Mesodermal cell (in vitro differentiated cells): Measurements from ENCODE around the gene STRIP1.

Experiments
- H3K27ac ChIP-seq: 2 replicates; pipeline ENCODE4 v1.7.0; 2013; ENCODE audit warnings: mild to moderate bottlenecking, low read depth, low read length, moderate library complexity; ENCODE audit not compliant: severe bottlenecking
- H3K36me3 ChIP-seq: 2 replicates; pipeline ENCODE4 v1.7.1; 2013; ENCODE audit warnings: mild to moderate bottlenecking, low read length, moderate library complexity; ENCODE audit not compliant: control insufficient read depth, insufficient read depth
- H3K4me1 ChIP-seq: one replicate; pipeline ENCODE4 v1.7.1; 2013; ENCODE audit warnings: mild to moderate bottlenecking, low read length; ENCODE audit not compliant: insufficient read depth, control insufficient read depth, poor library complexity, severe bottlenecking
- H3K4me3 ChIP-seq: 2 replicates; pipeline ENCODE4 v1.7.0; 2013; ENCODE audit warnings: low read length, control low read depth, mild to moderate bottlenecking; ENCODE audit not compliant: insufficient read depth, poor library complexity, severe bottlenecking; ENCODE audit errors: extremely low read depth
- H3K9me3 ChIP-seq: 2 replicates; pipeline ENCODE4 v1.7.1; 2013; ENCODE audit warnings: mild to moderate bottlenecking, low read length, moderate library complexity; ENCODE audit not compliant: control insufficient read depth
- WGBS, 2 experiments: methylation state at CpG; one replicate each; pipeline ENCODE4 v1.1.5; 2013; ENCODE audit warnings: missing lambda C conversion rate in 2 of 2; ENCODE audit not compliant: insufficient coverage in 2 of 2; 5-methylcytosine and 5-hydroxymethylcytosine counted together

STRIP1 gene

DNA sequence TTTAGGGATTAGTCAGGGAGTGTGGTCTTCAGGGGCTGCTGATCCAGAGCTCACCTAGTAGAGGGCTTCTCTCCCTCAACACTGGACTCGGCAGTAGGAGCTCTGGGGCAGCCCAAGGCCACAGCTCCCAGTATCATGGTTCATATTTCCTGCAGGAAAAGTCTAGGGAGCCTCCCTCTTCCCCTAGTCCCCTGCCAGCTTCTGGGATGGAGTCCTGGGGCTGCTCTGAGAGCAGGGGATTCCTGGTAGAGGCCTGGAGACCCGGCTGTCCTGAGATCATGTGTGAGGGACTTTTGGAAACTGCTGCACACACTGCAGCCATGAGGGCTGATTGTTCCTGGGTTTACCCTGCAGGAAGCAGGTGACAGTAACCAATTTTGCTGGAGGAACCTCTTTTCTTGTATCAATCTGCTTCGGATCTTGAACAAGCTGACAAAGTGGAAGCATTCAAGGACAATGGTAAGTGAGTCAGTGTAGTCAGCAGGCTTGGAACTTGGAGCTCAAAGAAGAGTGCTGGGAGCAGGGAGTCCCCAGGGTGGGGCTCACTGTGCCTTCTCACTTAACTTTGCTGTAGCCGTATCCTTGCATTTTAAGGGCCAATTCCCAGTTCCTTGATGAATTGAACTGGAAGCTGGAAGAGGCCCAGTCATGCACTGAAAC, 16.3 kb downstream of the STRIP1 start:
- H3K9me3 ChIP-seq: no peaks in the 10 kb centered on the region

DNA sequence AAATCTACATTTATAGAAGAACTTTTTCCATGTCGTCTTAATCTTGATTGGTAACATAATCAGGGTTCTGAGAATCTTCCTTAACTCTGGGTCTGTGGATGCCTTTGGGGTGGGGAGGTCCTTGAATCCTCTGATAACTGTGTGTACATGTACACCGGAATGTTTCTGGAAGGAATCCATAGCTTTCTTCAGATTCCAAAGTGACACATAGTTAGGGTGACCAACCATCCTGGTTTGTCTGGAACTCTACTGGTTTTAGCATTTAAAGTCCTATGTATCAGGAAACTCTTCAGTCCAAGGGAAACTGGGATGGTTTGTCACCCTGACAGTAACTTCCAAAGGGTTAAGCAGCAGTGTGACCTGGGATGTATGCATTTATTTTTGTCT, 16.8 kb downstream of the STRIP1 start:
- Histone ChIP-seq H3K27ac (no peak overlapping the region), H3K36me3 (peaks cover 97% of the 10 kb centered on the region), H3K4me1 (peaks cover 32% of the 10 kb centered on the region), H3K4me3 (no peak overlapping the region), H3K9me3 (no peaks in the 10 kb centered on the region)
- 83 to 100% methylated on average over 1 to 2 of the region's 2 CpGs for whole genome bisulfite sequencing, 2 experiments

More for the DNA sequence above, 16.3 kb downstream of the STRIP1 start:
- peaks cover 97% of the 10 kb centered on the region for H3K36me3 ChIP-seq
- H3K27ac ChIP-seq: no peak overlapping the region
- H3K4me3 ChIP-seq: no peak overlapping the region
- WGBS, 2 experiments: 96 to 100% methylated on average over 1 to 4 of the region's 4 CpGs
- peaks cover 28% of the 10 kb centered on the region for H3K4me1 ChIP-seq

DNA sequence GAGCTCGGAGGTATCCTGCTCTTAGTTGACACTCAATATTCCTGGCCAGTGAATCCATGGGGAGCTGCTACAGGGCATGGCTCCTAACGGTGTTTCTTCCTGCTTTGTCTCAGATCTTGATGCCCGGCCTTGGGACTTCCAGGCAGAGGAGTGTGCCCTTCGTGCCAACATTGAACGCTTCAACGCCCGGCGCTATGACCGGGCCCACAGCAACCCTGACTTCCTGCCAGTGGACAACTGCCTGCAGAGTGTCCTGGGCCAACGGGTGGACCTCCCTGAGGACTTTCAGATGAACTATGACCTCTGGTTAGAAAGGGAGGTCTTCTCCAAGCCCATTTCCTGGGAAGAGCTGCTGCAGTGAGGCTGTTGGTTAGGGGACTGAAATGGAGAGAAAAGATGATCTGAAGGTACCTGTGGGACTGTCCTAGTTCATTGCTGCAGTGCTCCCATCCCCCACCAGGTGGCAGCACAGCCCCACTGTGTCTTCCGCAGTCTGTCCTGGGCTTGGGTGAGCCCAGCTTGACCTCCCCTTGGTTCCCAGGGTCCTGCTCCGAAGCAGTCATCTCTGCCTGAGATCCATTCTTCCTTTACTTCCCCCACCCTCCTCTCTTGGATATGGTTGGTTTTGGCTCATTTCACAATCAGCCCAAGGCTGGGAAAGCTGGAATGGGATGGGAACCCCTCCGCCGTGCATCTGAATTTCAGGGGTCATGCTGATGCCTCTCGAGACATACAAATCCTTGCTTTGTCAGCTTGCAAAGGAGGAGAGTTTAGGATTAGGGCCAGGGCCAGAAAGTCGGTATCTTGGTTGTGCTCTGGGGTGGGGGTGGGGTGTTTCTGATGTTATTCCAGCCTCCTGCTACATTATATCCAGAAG, 19.4 kb downstream of the STRIP1 start:
- Histone ChIP-seq H3K27ac (no peak overlapping the region), H3K36me3 (peaks cover 92% of the 10 kb centered on the region), H3K9me3 (no peaks in the 10 kb centered on the region), H3K4me3 (no peak overlapping the region), H3K4me1 (peaks cover 57% of the 10 kb centered on the region)
- 88 to 93% methylated on average over 11 to 13 of the region's 16 CpGs for WGBS, 2 experiments

DNA sequence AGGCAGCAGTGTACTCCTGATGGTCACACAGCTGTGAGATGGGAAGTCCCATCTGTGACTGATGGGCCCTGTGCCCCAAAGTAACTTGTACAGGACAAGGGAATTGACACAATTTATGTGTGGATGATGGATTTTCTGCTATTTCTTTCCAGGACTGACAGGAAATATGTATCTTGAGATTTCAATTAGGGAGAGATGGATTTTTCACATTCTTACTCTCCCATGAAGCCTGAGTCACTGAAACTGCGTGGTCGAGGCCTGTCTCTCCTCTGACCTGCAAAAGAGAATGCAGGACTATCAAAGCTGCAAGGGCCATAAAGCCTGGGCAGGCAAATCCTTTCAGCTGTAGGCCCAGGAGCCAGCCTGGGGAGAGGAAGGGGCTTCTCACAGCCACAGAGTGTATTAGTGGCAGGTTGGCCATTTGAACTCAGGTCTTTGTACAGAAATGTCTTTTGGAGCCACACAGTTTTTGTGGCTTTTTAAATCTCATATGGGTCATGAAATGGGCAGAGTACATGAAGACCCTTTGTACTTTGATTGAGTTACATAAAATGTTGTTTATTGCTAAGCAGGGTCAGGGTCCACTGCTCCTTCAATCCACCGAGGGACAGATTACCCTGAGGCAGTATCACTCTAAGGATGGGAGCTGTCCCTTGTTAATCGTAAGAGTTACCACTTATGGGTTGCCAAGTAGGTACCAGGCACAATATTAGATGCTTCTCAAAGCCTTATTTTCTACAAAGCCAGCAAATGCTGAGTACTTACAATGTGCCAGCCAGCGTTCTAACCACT, 21.3 kb downstream of the STRIP1 start:
- 80 to 100% methylated on average over 2 of the region's 5 CpGs for WGBS, 2 experiments
- H3K27ac ChIP-seq: no peak overlapping the region
- no peaks in the 10 kb centered on the region for H3K9me3 ChIP-seq
- H3K4me3 ChIP-seq: no peak overlapping the region
- H3K36me3 ChIP-seq: peaks cover 81% of the 10 kb centered on the region
- H3K4me1 ChIP-seq: peaks cover 66% of the 10 kb centered on the region

DNA sequence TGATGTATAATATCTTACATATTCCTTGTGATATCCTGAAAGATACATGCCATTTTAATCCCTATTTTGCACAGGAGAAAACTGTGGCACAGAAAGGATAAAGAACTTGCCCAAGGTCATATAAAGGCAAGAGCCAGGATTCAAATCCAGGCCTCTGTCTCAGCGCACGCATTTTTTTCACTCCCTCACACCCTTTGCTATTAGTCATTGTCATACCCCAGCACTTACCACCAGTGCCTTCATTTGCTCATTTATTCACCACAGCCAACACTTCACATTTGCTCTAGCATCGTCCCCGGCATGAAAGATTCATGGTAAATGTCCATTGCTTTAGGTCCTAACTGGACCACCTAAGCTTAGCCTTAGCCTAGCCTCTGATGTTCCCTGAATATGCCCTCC, 21.9 kb downstream of the STRIP1 start:
- WGBS, 2 experiments: 86 to 94% methylated on average over 4 of the region's 4 CpGs
- Histone ChIP-seq H3K4me1 (peaks cover 66% of the 10 kb centered on the region), H3K4me3 (no peak overlapping the region), H3K9me3 (no peaks in the 10 kb centered on the region), H3K36me3 (peaks cover 81% of the 10 kb centered on the region), H3K27ac (no peak overlapping the region)

DNA sequence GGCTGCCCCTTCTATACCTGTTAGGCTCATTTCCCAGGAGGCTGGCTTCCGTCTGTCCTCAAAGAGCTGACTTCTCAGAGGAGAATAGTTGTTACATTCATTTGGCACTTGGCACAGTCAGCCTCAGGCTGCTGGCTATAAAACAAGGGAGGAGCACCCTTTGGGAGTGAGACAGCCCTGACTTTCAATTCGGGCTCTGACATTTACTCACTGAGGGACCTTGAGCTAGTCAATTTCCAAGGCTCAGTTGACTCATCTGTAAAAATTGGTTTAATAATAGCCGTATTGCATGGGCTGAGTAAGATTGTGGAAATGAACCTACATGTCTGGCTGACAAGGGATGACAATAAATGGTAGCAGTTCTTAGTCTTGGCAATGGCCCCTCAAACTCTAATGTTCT, 22.4 kb downstream of the STRIP1 start:
- Histone ChIP-seq H3K36me3 (peaks cover 77% of the 10 kb centered on the region), H3K27ac (no peak overlapping the region), H3K4me1 (peaks cover 71% of the 10 kb centered on the region), H3K9me3 (no peaks in the 10 kb centered on the region), H3K4me3 (no peak overlapping the region)
- WGBS, 2 experiments: 90 to 94% methylated on average over 2 to 3 of the region's 3 CpGs

DNA sequence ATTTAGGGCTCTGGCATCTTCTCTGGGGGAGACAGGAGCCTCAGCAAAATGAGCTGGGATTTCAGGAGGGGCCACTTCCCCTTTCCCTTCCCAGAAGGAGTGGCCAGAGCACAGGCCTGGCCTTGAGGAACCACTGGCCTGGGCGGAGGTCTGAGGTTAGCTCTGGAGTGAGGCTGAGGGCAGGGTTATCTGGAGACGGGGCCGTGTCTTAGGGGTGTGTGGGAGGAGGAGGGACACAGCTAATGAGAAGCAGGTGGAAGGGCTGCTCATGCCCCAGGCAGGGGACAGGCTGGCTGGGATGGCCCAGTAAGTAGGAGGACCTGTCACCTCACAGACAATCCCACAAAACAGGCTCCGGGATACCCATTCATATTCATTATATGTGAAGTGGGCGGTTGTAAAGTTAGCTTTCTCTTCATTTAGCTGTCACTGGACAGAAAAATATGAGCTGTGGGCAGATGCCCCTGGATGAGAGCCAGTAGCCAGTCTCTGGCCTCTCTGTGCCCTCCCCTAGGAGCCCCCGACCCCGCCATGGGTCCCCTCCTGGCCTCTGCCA, 23.6 kb downstream of the STRIP1 start:
- Histone ChIP-seq H3K4me1 (peaks cover 68% of the 10 kb centered on the region), H3K9me3 (no peaks in the 10 kb centered on the region), H3K36me3 (peaks cover 69% of the 10 kb centered on the region), H3K4me3 (no peak overlapping the region), H3K27ac (peak overlapping the region; percentile 81)
- WGBS, 2 experiments: 88 to 92% methylated on average over 4 to 5 of the region's 7 CpGs

DNA sequence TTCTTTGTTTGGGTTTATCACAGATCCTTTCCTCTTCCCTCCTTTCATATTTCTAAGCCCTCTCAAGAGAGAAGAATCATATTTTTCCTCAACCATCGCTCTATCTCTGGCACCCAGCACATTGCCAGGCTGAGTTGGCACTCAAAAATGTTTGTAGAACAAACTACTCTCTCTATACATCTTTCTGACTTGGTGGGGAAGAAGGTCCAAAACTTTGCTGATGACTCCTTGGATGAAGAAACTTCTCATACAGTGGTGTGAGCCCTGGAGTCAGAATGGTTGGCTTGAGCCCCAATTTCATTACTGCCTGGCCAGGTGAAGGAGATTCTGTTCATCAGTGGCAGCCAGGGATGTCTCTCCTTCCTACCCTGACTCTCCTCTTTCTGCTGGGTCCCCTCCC, 24.2 kb downstream of the STRIP1 start:
- no CpG with 5 or more reads among the region's 1 CpG for WGBS, 2 experiments
- Histone ChIP-seq H3K9me3 (no peaks in the 10 kb centered on the region), H3K4me1 (peaks cover 63% of the 10 kb centered on the region), H3K27ac (peak overlapping the region; percentile 81), H3K4me3 (no peak overlapping the region), H3K36me3 (peaks cover 65% of the 10 kb centered on the region)

DNA sequence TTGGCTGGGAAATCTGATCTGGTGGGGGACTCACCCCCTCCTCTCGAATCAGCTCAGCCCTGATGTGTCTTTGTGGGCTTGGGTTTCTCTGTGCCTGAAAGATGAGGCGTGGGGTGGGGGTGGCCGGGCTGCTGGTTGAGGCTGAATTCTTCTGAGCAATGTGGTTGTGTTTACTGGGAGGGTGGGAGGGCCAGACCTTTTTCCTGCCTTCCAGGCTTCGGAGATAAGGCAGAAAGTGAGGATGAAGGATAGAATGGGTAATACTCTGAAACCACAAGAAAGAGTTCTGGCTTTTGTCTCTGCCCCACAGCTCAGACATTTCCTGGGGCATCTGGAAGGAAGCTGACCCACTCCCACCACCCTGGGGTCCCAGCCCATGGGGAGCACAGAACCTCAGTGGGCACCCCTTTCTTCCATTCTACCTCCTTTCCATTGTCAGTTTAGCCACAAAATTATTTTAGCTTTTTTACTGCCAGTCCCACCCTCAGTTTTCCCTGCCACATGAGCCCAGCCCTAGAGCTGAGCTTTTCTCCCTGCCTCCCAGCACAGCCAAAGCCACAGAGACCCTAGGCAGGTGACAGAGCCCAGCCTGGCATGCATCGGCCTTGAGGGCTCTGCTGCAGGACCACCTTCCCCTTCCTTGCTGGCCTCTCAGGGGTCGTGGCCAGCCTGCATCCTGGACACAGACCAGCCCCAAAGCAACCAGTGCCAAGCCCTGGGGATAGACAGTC, 24.9 kb downstream of the STRIP1 start:
- Histone ChIP-seq H3K4me1 (peaks cover 63% of the 10 kb centered on the region), H3K36me3 (peaks cover 58% of the 10 kb centered on the region), H3K4me3 (no peak overlapping the region), H3K9me3 (no peaks in the 10 kb centered on the region), H3K27ac (peak overlapping the region; percentile 90)
- 69 to 71% methylated on average over 2 to 5 of the region's 6 CpGs for WGBS, 2 experiments
